CD4-positive, alpha-beta T cell treated with Interleukin-17A for 1 hour (primary cell): Measurements from ENCODE around the gene PTPRT.

Source experiments
- DNase-seq: peaks from one replicate; pipeline ENCODE4 v3.0.0-alpha.2; 2020

The PTPRT gene

DNA sequence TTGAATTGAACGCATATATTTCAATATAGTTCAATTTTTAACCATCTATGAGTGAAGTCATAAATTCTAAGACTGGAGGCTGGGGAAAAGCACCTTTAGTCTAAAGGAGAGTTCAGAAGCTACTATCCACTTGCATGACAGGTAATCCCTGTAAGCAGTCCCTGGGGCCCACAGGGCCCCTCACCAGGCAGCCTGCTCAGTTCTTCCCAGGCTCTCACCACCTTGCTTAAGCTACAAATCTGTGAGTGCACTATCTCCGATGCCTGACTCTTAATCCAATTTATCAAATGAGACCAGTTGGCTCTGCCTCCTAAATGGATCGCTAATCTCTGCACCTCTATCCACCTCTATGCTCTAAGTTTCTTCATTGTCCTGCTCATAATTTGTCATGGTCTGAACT, 413.8 kb downstream of the PTPRT start:
- DNase-seq: no peak

GRCh38 chr20:42775037-42775436, 414.7 kb downstream of the PTPRT start:
- no peak for DNase-seq

- no peak for DNase-seq
These were observed 426.7 kb downstream of the PTPRT start for GRCh38 chr20:42763015-42763414.

DNA sequence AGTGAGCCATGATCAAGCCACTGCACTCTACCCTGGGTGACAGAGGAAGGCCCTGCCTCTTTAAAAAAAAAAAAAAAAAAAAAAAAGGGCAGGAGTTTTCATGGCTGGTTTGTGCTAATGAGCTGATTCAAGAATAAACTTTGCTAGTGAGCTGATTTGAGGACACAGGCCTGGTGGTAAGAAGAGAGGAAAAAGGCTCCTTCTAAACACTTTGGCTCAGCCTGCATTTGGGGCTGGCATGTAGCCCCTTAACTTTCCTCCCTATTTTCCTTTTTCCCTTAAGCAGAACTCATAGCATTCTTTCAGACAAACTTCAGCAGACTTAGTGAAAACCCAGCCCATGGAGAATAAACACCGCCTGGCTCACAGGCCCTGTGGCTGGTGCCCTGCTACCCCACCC, 432.7 kb downstream of the PTPRT start:
- no peak for DNase-seq

GRCh38 chr20:42754706-42755105, 435.0 kb downstream of the PTPRT start:
- no peak for DNase-seq

DNA sequence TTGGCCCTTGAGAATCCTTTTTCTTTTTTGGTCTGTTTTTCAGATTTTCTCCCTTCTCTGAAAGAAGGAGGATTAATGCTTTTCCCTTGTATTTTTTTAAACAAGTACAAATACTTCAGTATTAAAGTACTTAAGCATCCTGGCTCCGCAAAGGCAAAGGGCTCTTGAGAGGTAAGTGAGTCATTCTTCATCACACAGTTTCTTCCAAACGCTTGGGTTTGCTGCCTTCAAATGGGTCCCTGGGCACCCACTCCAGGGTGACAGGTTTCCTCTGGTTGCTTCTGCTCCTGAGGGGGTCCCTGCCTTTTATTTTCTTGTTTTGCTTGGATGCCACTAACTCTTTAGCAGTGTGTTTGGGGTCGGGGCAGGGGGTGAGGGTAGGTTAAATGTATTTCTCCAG, 437.1 kb downstream of the PTPRT start:
- no peak for DNase-seq

- DNase-seq: no peak
These were observed 440.1 kb downstream of the PTPRT start for GRCh38 chr20:42749556-42749955.

- DNase-seq: no peak
These were observed 441.8 kb downstream of the PTPRT start for GRCh38 chr20:42747765-42748411.

- DNase-seq: no peak
These were observed 444.8 kb downstream of the PTPRT start for GRCh38 chr20:42744756-42745465.

GRCh38 chr20:42742926-42743325, 446.8 kb downstream of the PTPRT start:
- DNase-seq: no peak

DNA sequence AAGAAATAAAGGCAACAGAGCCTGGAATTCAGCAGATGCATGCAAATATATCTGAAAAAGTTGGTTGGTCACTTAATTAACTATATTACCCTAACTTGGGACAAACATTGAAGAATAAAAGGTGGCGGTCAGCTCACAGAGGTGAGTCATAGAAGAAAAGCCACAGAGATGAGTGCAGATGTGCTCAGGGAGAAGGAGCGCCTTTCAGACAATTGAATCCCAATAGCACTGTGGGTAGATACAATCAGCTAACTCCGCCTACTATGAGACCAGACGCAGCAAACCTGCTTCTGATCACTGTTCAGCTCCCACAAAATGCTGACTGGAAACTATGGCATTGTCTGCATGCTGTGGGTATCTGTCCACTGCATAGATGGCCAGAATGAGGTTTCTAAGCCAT, 447.8 kb downstream of the PTPRT start:
- DNase-seq: no peak

DNA sequence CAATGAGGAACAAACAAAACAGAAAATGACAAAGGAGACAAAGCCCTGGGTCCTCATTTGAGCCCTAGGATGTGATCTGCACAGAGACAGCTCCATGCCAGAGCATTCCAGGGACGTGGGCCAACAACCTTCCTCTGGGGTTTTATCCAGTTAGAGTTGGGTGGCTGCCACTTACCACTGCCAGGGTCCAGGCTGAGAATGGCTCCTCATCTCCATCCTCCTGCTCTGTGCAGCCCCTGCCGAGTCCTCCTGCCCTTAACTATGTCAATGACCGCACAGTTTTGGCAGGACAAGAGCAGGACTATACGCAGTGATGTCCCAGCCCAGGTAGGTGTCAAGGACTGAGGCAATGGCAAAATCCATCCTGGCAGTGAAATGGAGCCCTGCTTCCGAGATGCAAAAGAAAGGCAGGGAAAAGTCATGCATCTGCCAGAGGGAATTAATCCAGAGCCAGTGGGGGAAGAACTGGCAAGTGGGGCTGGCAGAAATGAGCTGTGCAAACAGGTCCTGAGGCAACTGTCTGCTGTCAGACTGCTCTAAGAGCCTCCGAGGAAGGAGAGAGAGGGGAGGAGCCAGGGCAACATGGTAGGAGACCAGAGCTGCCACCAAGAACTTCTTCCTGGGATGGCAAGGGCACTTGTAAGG, 449.4 kb downstream of the PTPRT start:
- DNase-seq: no peak

- no peak for DNase-seq
These were observed 450.0 kb downstream of the PTPRT start for GRCh38 chr20:42739683-42740082.

DNA sequence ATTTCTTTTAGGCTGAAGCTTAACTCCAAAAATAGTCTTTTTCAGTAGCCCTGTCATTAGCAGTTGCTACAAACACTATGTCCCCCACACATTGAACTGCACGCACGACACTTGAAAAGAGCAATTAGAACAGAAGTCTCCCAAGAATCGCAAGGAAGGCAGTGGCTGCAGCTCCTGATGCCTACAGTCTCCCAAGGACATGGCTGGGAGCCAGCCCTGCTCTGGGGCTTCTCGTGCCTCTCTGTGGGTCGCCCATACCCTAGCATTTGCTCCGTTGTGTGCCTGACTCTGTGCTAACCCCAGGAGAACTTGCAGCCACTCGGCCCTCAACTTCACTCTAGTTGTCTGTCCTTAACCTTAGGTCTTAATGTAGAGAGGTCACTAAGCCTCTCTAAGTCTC, 454.2 kb downstream of the PTPRT start:
- DNase-seq: no peak

GRCh38 chr20:42734660-42735368, 454.9 kb downstream of the PTPRT start:
- no peak for DNase-seq

- no peak for DNase-seq
These were observed 467.8 kb downstream of the PTPRT start for GRCh38 chr20:42721923-42722322.

GRCh38 chr20:42714298-42715141, 475.2 kb downstream of the PTPRT start:
- DNase-seq: no peak

- DNase-seq: no peak
These were observed 481.4 kb downstream of the PTPRT start for GRCh38 chr20:42708266-42708665.

- no peak for DNase-seq
These were observed 482.9 kb downstream of the PTPRT start for GRCh38 chr20:42706759-42707158.

GRCh38 chr20:42705550-42705949, 484.2 kb downstream of the PTPRT start:
- no peak for DNase-seq

DNA sequence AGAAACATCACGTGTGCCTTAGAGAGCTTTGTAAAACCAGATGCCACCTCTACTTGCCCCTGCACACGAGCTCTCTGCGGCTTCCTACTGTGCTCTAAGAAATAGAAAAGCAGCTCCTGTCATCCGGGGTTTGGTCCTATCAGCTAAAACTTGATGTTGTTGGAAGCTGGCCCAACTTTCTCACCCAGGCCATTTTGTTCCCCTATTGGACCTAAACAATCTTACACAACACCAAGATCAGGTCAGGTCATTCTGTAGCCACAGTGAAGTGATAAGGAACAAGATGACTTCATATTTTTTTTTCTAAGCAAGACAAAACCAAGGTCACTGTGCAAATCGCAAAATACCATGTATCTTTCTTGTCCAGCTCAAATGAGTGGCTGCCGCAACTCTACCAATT, 486.0 kb downstream of the PTPRT start:
- DNase-seq: no peak

GRCh38 chr20:42701948-42702347, 487.8 kb downstream of the PTPRT start:
- no peak for DNase-seq

GRCh38 chr20:42700372-42700771, 489.3 kb downstream of the PTPRT start:
- DNase-seq: no peak
